Activated CD4-positive, alpha-beta T cell treated with anti-CD3 and anti-CD28 coated beads, Interleukin-2, Interleukin-6, amounts not matched to agents 100 ng/mL and 50 ng/mL, durations not matched to agents 16 hours and 8 hours (primary cell): ENCODE results near the gene KATNBL1.
A peak's percentile ranks its signal among the peaks of the same experiment; 100 is the strongest.

Source experiments
- DNase-seq: peaks from one replicate; pipeline ENCODE4 v3.0.0-alpha.2; 2020

KATNBL1 gene

GRCh38 chr15:34111488-34111887 is 98.4 kb downstream of the KATNBL1 start:
- no peak for DNase-seq

GRCh38 chr15:34109797-34110663 is 99.9 kb downstream of the KATNBL1 start:
- peak; percentile 44 for DNase-seq

GRCh38 chr15:34107315-34107714 is 102.6 kb downstream of the KATNBL1 start:
- no peak for DNase-seq

- DNase-seq = no peak
Observed at GRCh38 chr15:34106423-34106822, 103.5 kb downstream of the KATNBL1 start.

GRCh38 chr15:34102175-34102925 is 107.5 kb downstream of the KATNBL1 start:
- no peak for DNase-seq

GRCh38 chr15:34101366-34102174 is 108.3 kb downstream of the KATNBL1 start, which contains the start of the genes EMC7 and PGBD4:
Gene EMC7 (minus strand): TSS chr15:34101862. CDS start chr15:34101839, 23 bp downstream.
Gene PGBD4 (plus strand): TSS chr15:34102083. CDS start chr15:34102532, 449 bp downstream.
- DNase-seq = peak; percentile 99

- DNase-seq = no peak
Observed at GRCh38 chr15:34099914-34100313, 110.0 kb downstream of the KATNBL1 start.
